ENCODE data around the gene PTBP3.

DNA sequence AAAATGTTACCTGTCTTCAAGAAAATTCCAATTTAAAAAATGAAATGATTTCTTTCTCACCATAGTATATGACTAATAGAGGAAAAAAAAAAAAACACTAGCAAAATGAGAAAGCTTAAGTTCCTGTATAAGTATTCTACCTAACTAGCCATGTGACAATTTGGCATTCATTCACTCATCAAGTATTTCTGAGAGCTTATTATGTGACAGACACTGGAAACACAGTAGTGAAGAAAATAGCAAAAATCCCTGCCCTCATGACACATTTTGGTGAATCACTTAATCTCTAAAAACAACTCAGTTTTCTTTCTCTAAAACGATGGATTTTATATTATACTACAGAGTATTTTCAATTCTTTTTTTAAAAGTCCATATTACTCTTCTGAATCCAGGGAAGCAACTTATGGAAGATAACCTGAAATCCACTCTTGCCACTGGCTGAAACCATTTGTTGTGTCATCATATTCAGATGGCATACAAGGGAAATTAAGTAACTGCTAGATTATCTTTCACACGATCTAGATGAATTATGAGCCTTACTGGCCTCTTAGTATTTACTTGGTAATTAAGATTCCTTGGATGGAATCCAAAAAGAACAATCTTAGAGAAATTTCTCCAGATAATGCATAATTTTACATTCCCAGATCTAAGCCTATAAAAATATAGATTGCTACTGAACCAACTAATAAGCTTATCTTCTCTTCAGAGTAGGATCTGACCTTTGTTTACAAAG is 5.5 kb downstream of the PTBP3 start:
- TF ChIP-seq, protein P1, sequence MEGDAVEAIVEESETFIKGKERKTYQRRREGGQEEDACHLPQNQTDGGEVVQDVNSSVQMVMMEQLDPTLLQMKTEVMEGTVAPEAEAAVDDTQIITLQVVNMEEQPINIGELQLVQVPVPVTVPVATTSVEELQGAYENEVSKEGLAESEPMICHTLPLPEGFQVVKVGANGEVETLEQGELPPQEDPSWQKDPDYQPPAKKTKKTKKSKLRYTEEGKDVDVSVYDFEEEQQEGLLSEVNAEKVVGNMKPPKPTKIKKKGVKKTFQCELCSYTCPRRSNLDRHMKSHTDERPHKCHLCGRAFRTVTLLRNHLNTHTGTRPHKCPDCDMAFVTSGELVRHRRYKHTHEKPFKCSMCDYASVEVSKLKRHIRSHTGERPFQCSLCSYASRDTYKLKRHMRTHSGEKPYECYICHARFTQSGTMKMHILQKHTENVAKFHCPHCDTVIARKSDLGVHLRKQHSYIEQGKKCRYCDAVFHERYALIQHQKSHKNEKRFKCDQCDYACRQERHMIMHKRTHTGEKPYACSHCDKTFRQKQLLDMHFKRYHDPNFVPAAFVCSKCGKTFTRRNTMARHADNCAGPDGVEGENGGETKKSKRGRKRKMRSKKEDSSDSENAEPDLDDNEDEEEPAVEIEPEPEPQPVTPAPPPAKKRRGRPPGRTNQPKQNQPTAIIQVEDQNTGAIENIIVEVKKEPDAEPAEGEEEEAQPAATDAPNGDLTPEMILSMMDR (IDR thresholded peaks at IDR 0.05): no peak
- no peak for TF ChIP-seq ZNF396 (CRISPR knock-in tag; IDR thresholded peaks at IDR 0.05; ENCODE audit: borderline replicate concordance)
